Neutrophil (primary cell): ENCODE results near the gene SESTD1.

Experiments used
- H3K27ac ChIP-seq: fragments of 200-600 bp; sonication (generic); 2 replicates; pipeline ENCODE4 v1.5.1; 2016; ENCODE audit warnings: mild to moderate bottlenecking, moderate library complexity
- H3K27me3 ChIP-seq: fragments of 200-600 bp; sonication (generic); 2 replicates; pipeline ENCODE4 v1.6.0; 2016; ENCODE audit warnings: mild to moderate bottlenecking
- H3K36me3 ChIP-seq: fragments of 200-600 bp; sonication (generic); 2 replicates; pipeline ENCODE4 v1.5.1; 2017
- H3K4me1 ChIP-seq, 2 experiments: fragments of 200-600 bp in 1 of 2; sonication (generic) in 1 of 2; 1 replicate in 1 of 2; 2 replicates in 1 of 2; pipeline versions ENCODE4 v1.5.1 to v1.6.1; 2013 to 2016; ENCODE audit warnings: low read depth in 1 of 2, low read length in 1 of 2, mild to moderate bottlenecking in 1 of 2, moderate library complexity in 1 of 2; ENCODE audit not compliant: control insufficient read depth in 1 of 2, insufficient read depth in 1 of 2
- H3K4me3 ChIP-seq, 2 experiments: fragments of 200-600 bp in 1 of 2; sonication (generic) in 1 of 2; 1 replicate in 1 of 2; 2 replicates in 1 of 2; pipeline ENCODE4 v1.5.1; 2013 to 2016; ENCODE audit warnings: low read depth in 1 of 2, low read length in 1 of 2, mild to moderate bottlenecking in 1 of 2, moderate library complexity in 1 of 2
- H3K9me3 ChIP-seq: fragments of 200-600 bp; sonication (generic); 2 replicates; pipeline ENCODE4 v1.5.1; 2016
- CTCF ChIP-seq: fragments of 200-600 bp; sonication (generic); IDR thresholded peaks from 2 replicates; pipeline ENCODE4 v1.5.1; 2016; ENCODE audit warnings: antibody characterized with exemption

The SESTD1 gene

GRCh38 chr2:179140571-179140970 lies 124.1 kb downstream of the SESTD1 start:
- peaks cover 39% of the 10 kb centered on the region for H3K36me3 ChIP-seq
- H3K4me1 ChIP-seq, result no peaks in the 10 kb centered on the region
- H3K4me3 ChIP-seq, result no peak overlapping the region
- TF ChIP-seq CTCF, result no peak
- no peaks in the 10 kb centered on the region for H3K9me3 ChIP-seq
- H3K27me3 ChIP-seq, result no peaks in the 10 kb centered on the region
- no peak overlapping the region for H3K27ac ChIP-seq

GRCh38 chr2:179139506-179139905 lies 125.1 kb downstream of the SESTD1 start:
- Histone ChIP-seq H3K4me1 (no peaks in the 10 kb centered on the region), H3K4me3 (no peak overlapping the region), H3K9me3 (no peaks in the 10 kb centered on the region), H3K36me3 (peaks cover 34% of the 10 kb centered on the region), H3K27me3 (no peaks in the 10 kb centered on the region), H3K27ac (no peak overlapping the region)
- no peak for TF ChIP-seq CTCF

GRCh38 chr2:179137200-179137759 lies 127.4 kb downstream of the SESTD1 start:
- Histone ChIP-seq H3K4me3 (no peak overlapping the region), H3K27ac (no peak overlapping the region), H3K36me3 (peaks cover 24% of the 10 kb centered on the region), H3K27me3 (no peaks in the 10 kb centered on the region), H3K9me3 (no peaks in the 10 kb centered on the region), H3K4me1 (no peaks in the 10 kb centered on the region)
- TF ChIP-seq CTCF, result no peak

- H3K36me3 ChIP-seq, result peaks cover 12% of the 10 kb centered on the region
- no peak overlapping the region for H3K4me3 ChIP-seq
- H3K27me3 ChIP-seq, result no peaks in the 10 kb centered on the region
- H3K9me3 ChIP-seq, result no peaks in the 10 kb centered on the region
- no peaks in the 10 kb centered on the region for H3K4me1 ChIP-seq
- no peak overlapping the region for H3K27ac ChIP-seq
- TF ChIP-seq CTCF, result no peak
These were observed 131.6 kb downstream of the SESTD1 start for GRCh38 chr2:179133016-179133415.

- no peaks in the 10 kb centered on the region for H3K27me3 ChIP-seq
- H3K9me3 ChIP-seq, result no peaks in the 10 kb centered on the region
- H3K27ac ChIP-seq, result no peak overlapping the region
- H3K4me3 ChIP-seq, result no peak overlapping the region
- no peak for TF ChIP-seq CTCF
- no peaks in the 10 kb centered on the region for H3K4me1 ChIP-seq
- peaks cover 12% of the 10 kb centered on the region for H3K36me3 ChIP-seq
These were observed 132.6 kb downstream of the SESTD1 start for GRCh38 chr2:179132076-179132475.

GRCh38 chr2:179130560-179130959 lies 134.1 kb downstream of the SESTD1 start:
- TF ChIP-seq CTCF, result no peak

More at GRCh38 chr2:179130560-179130959, 134.1 kb downstream of the SESTD1 start:
- H3K27me3 ChIP-seq, result no peaks in the 10 kb centered on the region
- no peak overlapping the region for H3K27ac ChIP-seq
- no peaks in the 10 kb centered on the region for H3K9me3 ChIP-seq
- H3K4me3 ChIP-seq, result no peak overlapping the region
- no peaks in the 10 kb centered on the region for H3K4me1 ChIP-seq
- peaks cover 12% of the 10 kb centered on the region for H3K36me3 ChIP-seq
